Astrocyte (in vitro differentiated cells and primary cell): ENCODE data around the gene ATXN1. TPM values are rescaled to one million over a fixed set of nuclear protein-coding genes. Genes with fewer than 3 reads are reported as not detected.
A peak's percentile ranks its signal among the peaks of the same experiment; 100 is the strongest.

Experiments used
- DNase-seq: peaks from one replicate; pipeline ENCODE4 v3.0.0-alpha.2; 2010; ENCODE audit warnings: low read depth
- FAIRE-seq: peaks from 2 replicates; lab custom pipeline; 2011; peaks lifted over from hg19 to GRCh38; lab: Jason Lieb, UNC
- H2AFZ ChIP-seq: 2 replicates; pipeline ENCODE4 v1.6.0; 2012; ENCODE audit warnings: low read depth, low read length, inconsistent platforms
- H3K27ac ChIP-seq: 2 replicates; pipeline ENCODE4 v1.5.1; 2011; ENCODE audit warnings: low read depth, low read length, inconsistent platforms
- H3K27me3 ChIP-seq: 2 replicates; pipeline ENCODE4 v1.6.0; 2011; ENCODE audit warnings: low read length, inconsistent platforms; ENCODE audit not compliant: insufficient read depth
- H3K36me3 ChIP-seq: 2 replicates; pipeline ENCODE4 v1.5.1; 2011; ENCODE audit warnings: low read length, inconsistent platforms; ENCODE audit not compliant: insufficient read depth
- H3K4me1 ChIP-seq: 2 replicates; pipeline ENCODE4 v1.5.1; 2011; ENCODE audit warnings: low read length, inconsistent platforms; ENCODE audit not compliant: insufficient read depth
- H3K4me2 ChIP-seq: 2 replicates; pipeline ENCODE4 v1.6.0; 2012; ENCODE audit warnings: low read length, inconsistent platforms
- H3K4me3 ChIP-seq: 2 replicates; pipeline ENCODE4 v1.5.1; 2011; ENCODE audit warnings: low read depth, mild to moderate bottlenecking, low read length, inconsistent platforms; ENCODE audit not compliant: insufficient read depth
- H3K79me2 ChIP-seq: 2 replicates; pipeline ENCODE4 v1.6.0; 2012; ENCODE audit warnings: mild to moderate bottlenecking, low read length, inconsistent platforms; ENCODE audit not compliant: insufficient read depth
- H3K9ac ChIP-seq: 2 replicates; pipeline ENCODE4 v1.6.0; 2012; ENCODE audit warnings: mild to moderate bottlenecking, low read length, inconsistent platforms
- H3K9me3 ChIP-seq: 2 replicates; pipeline ENCODE4 v1.5.1; 2012; ENCODE audit warnings: low read depth, mild to moderate bottlenecking, low read length, inconsistent platforms; ENCODE audit not compliant: insufficient read depth
- H4K20me1 ChIP-seq: 2 replicates; pipeline ENCODE4 v1.6.0; 2012; ENCODE audit warnings: low read length, inconsistent platforms; ENCODE audit not compliant: insufficient read depth
- H3K27ac Mint-ChIP-seq: one replicate; pipeline ENCODE4 v1.8.0; 2021; ENCODE audit warnings: mild to moderate bottlenecking, mixed read lengths; ENCODE audit not compliant: unreplicated experiment
- H3K27me3 Mint-ChIP-seq: one replicate; pipeline ENCODE4 v1.8.0; 2021; ENCODE audit warnings: low read depth, mixed read lengths; ENCODE audit not compliant: unreplicated experiment
- H3K36me3 Mint-ChIP-seq: one replicate; pipeline ENCODE4 v1.8.0; 2021; ENCODE audit warnings: low read depth, mixed read lengths; ENCODE audit not compliant: unreplicated experiment
- H3K4me1 Mint-ChIP-seq: one replicate; pipeline ENCODE4 v1.8.0; 2021; ENCODE audit warnings: low read depth, mixed read lengths; ENCODE audit not compliant: unreplicated experiment
- H3K4me3 Mint-ChIP-seq: one replicate; pipeline ENCODE4 v1.8.0; 2021; ENCODE audit warnings: mild to moderate bottlenecking, moderate library complexity, mixed read lengths; ENCODE audit not compliant: unreplicated experiment
- H3K9me3 Mint-ChIP-seq: one replicate; pipeline ENCODE4 v1.8.0; 2021; ENCODE audit warnings: mild to moderate bottlenecking, mixed read lengths; ENCODE audit not compliant: unreplicated experiment
- EZH2 ChIP-seq: IDR thresholded peaks from 2 replicates; pipeline ENCODE4 v1.6.1; 2012; ENCODE audit warnings: mild to moderate bottlenecking, low read length, inconsistent platforms; ENCODE audit not compliant: insufficient read depth
- total RNA-seq: library from RNA; stranded (reverse); gene quantifications from 2 replicates; pipeline ENCODE4 v1.2.1, GENCODE V29; 2021
- TF ChIP-seq, protein P1 (sequence below): IDR thresholded peaks from 2 replicates; pipeline ENCODE4 v1.5.1; 2011; ENCODE audit warnings: low read depth, mild to moderate bottlenecking, inconsistent platforms, low read length, moderate library complexity; ENCODE audit not compliant: insufficient read depth

Gene ATXN1
- total RNA-seq, 1 donor from 2014 or later, result 70.9 TPM

- FAIRE-seq, result no peak
- TF ChIP-seq, protein P1, sequence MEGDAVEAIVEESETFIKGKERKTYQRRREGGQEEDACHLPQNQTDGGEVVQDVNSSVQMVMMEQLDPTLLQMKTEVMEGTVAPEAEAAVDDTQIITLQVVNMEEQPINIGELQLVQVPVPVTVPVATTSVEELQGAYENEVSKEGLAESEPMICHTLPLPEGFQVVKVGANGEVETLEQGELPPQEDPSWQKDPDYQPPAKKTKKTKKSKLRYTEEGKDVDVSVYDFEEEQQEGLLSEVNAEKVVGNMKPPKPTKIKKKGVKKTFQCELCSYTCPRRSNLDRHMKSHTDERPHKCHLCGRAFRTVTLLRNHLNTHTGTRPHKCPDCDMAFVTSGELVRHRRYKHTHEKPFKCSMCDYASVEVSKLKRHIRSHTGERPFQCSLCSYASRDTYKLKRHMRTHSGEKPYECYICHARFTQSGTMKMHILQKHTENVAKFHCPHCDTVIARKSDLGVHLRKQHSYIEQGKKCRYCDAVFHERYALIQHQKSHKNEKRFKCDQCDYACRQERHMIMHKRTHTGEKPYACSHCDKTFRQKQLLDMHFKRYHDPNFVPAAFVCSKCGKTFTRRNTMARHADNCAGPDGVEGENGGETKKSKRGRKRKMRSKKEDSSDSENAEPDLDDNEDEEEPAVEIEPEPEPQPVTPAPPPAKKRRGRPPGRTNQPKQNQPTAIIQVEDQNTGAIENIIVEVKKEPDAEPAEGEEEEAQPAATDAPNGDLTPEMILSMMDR, result no peak
- TF ChIP-seq EZH2, result no peak
Observed at GRCh38 chr6:16654701-16655100, 106.6 kb downstream of the ATXN1 start.

DNA sequence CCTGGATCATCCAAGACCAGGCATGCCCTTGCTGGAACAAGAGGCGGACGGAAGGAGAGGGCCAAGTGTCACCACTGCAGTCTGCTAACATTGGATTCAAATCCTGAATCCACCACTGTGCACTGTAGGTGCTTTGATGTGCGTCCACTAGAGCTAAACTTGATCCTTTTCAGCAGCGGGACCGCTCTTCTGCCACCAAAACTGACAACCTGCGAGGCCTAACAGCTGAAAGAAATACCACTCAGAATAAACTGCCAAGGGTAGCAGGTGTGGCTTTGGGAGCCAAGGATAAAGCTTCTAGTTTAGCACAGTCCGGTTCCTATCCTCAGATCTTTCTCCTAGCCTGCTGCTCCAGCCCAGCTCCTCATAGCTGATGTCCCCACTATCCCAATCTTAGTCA, 108.0 kb downstream of the ATXN1 start:
- Histone ChIP-seq H3K4me1 (no peaks in the 10 kb centered on the region), H3K9me3 (no peaks in the 10 kb centered on the region), H3K9ac (no peak overlapping the region), H2AFZ (no peak overlapping the region), H3K27ac (no peak overlapping the region), H3K27me3 (no peaks in the 10 kb centered on the region), H3K36me3 (peaks cover 18% of the 10 kb centered on the region), H3K4me2 (no peak overlapping the region), H3K79me2 (no peaks in the 10 kb centered on the region), H3K4me3 (no peak overlapping the region), H4K20me1 (peaks cover 40% of the 10 kb centered on the region)
- no peaks in the 10 kb centered on the region for H3K27me3 Mint-ChIP-seq
- peaks cover 34% of the 10 kb centered on the region for H3K36me3 Mint-ChIP-seq
- no peak overlapping the region for H3K4me3 Mint-ChIP-seq
- no peak for TF ChIP-seq EZH2
- TF ChIP-seq, protein P1, result no peak
- DNase-seq (no peak), FAIRE-seq (no peak)
- H3K27ac Mint-ChIP-seq, result no peak overlapping the region
- no peaks in the 10 kb centered on the region for H3K9me3 Mint-ChIP-seq
- H3K4me1 Mint-ChIP-seq, result peaks cover 15% of the 10 kb centered on the region

More at GRCh38 chr6:16654701-16655100, 106.6 kb downstream of the ATXN1 start:
- H3K4me3 Mint-ChIP-seq, result no peak overlapping the region
- no peak overlapping the region for H3K4me2 ChIP-seq
- peaks cover 43% of the 10 kb centered on the region for H4K20me1 ChIP-seq
- no peaks in the 10 kb centered on the region for H3K9me3 Mint-ChIP-seq
- H3K4me1 ChIP-seq, result peaks cover 5% of the 10 kb centered on the region
- peak overlapping the region; percentile 9 for H3K27ac Mint-ChIP-seq
- H3K27ac ChIP-seq, result no peak overlapping the region
- no peaks in the 10 kb centered on the region for H3K27me3 Mint-ChIP-seq
- no peak overlapping the region for H2AFZ ChIP-seq
- no peaks in the 10 kb centered on the region for H3K27me3 ChIP-seq
- no peak for DNase-seq
- no peaks in the 10 kb centered on the region for H3K9me3 ChIP-seq
- no peaks in the 10 kb centered on the region for H3K79me2 ChIP-seq
- H3K36me3 ChIP-seq, result peaks cover 18% of the 10 kb centered on the region
- no peak overlapping the region for H3K4me3 ChIP-seq
- no peak overlapping the region for H3K9ac ChIP-seq
- peaks cover 34% of the 10 kb centered on the region for H3K36me3 Mint-ChIP-seq
- H3K4me1 Mint-ChIP-seq, result peaks cover 29% of the 10 kb centered on the region

- no peaks in the 10 kb centered on the region for H3K27me3 Mint-ChIP-seq
- H3K9ac ChIP-seq, result no peak overlapping the region
- no peaks in the 10 kb centered on the region for H3K27me3 ChIP-seq
- H2AFZ ChIP-seq, result no peak overlapping the region
- H3K9me3 ChIP-seq, result no peaks in the 10 kb centered on the region
- no peaks in the 10 kb centered on the region for H3K79me2 ChIP-seq
- TF ChIP-seq, protein P1, result no peak
- TF ChIP-seq EZH2, result no peak
- no peak overlapping the region for H3K27ac Mint-ChIP-seq
- peaks cover 37% of the 10 kb centered on the region for H4K20me1 ChIP-seq
- H3K4me1 ChIP-seq, result no peaks in the 10 kb centered on the region
- no peaks in the 10 kb centered on the region for H3K9me3 Mint-ChIP-seq
- H3K4me2 ChIP-seq, result no peak overlapping the region
- no peak overlapping the region for H3K4me3 ChIP-seq
- peaks cover 13% of the 10 kb centered on the region for H3K36me3 ChIP-seq
- peaks cover 30% of the 10 kb centered on the region for H3K36me3 Mint-ChIP-seq
- FAIRE-seq (no peak), DNase-seq (no peak)
- H3K4me3 Mint-ChIP-seq, result no peak overlapping the region
- no peak overlapping the region for H3K27ac ChIP-seq
- peaks cover 7% of the 10 kb centered on the region for H3K4me1 Mint-ChIP-seq
Observed at GRCh38 chr6:16651871-16652270, 109.4 kb downstream of the ATXN1 start.
